B cell (primary cell): ENCODE data around the gene STAT5B. TPM values are rescaled to one million over a fixed set of nuclear protein-coding genes. Genes with fewer than 3 reads are reported as not detected.

ENCODE experiments used
- ATAC-seq: fragments of 200-7000 bp; cut with Tn5 transposase; one replicate; pipeline ENCODE4 v1.10.0; 2021; ENCODE audit warnings: low read depth, mild to moderate bottlenecking, moderate number of reproducible peaks, moderate library complexity
- CTCF ChIA-PET: fragments of 350-600 bp; sonication (Branson Sonifier 250); formaldehyde crosslinking; loops from one replicate; lab custom pipeline; 2021; ENCODE audit warnings: antibody characterized with exemption, inconsistent platforms; lab: Charles Lee
- POLR2A ChIA-PET: fragments of 350-600 bp; sonication (Branson Sonifier 250); formaldehyde crosslinking; loops from one replicate; lab custom pipeline; 2021; ENCODE audit warnings: antibody characterized with exemption; lab: Charles Lee
- DNase-seq: peaks from one replicate; pipeline ENCODE4 v3.0.0; 2013
- H2AFZ ChIP-seq: 2 replicates; pipeline ENCODE4 v1.6.1; 2012; ENCODE audit warnings: mild to moderate bottlenecking, low read depth, low read length; ENCODE audit not compliant: insufficient read depth, poor library complexity, severe bottlenecking
- H3K27ac ChIP-seq, 2 donors: 1 replicate in 1 of 2; 2 replicates in 1 of 2; pipeline ENCODE4 v1.5.1; 2012 to 2013; ENCODE audit warnings: low read length in 2 of 2, mild to moderate bottlenecking in 2 of 2, moderate library complexity in 1 of 2
- H3K27me3 ChIP-seq, 4 experiments: fragments of 200-600 bp in 1 of 4; sonication (generic) in 1 of 4; replicated peaks in 1 of 4; 1 replicate in 2 of 4; 2 replicates in 2 of 4; pipeline versions ENCODE4 v1.6.1 to v1.7.0; 2013 to 2016; ENCODE audit warnings: low read length in 3 of 4, mild to moderate bottlenecking in 2 of 4, mixed read lengths in 1 of 4, moderate library complexity in 1 of 4; ENCODE audit not compliant: insufficient read depth in 4 of 4, control insufficient read depth in 3 of 4; ENCODE audit errors: control extremely low read depth in 1 of 4
- H3K36me3 ChIP-seq, 2 experiments: replicated peaks in 1 of 2; 1 replicate in 1 of 2; 2 replicates in 1 of 2; pipeline versions ENCODE4 v1.6.1 to v1.7.1; 2013; ENCODE audit warnings: low read length in 1 of 2; ENCODE audit not compliant: insufficient read depth in 2 of 2, control insufficient read depth in 1 of 2; ENCODE audit errors: control extremely low read depth in 1 of 2, extremely low read depth in 1 of 2
- H3K4me1 ChIP-seq, 2 donors: fragments of 200-600 bp in 1 of 2; sonication (generic) in 1 of 2; 1 replicate in 1 of 2; 2 replicates in 1 of 2; pipeline versions ENCODE4 v1.5.1 to v1.6.1; 2013 to 2017; ENCODE audit warnings: low read length in 2 of 2; ENCODE audit not compliant: control insufficient read depth in 2 of 2, insufficient read depth in 2 of 2
- H3K4me2 ChIP-seq: replicated peaks from 2 replicates; pipeline ENCODE3; 2012; ENCODE audit warnings: mild to moderate bottlenecking, low read depth, low read length; ENCODE audit not compliant: poor library complexity, severe bottlenecking
- H3K4me3 ChIP-seq, 5 experiments: fragments of 200-600 bp in 1 of 5; sonication (generic) in 1 of 5; 1 replicate in 3 of 5; 2 replicates in 2 of 5; pipeline versions ENCODE4 v1.5.1 to v1.7.0; 2011 to 2016; ENCODE audit warnings: low read length in 4 of 5, mild to moderate bottlenecking in 4 of 5, low read depth in 2 of 5, control low read depth in 1 of 5, moderate library complexity in 1 of 5; ENCODE audit not compliant: insufficient read depth in 1 of 5; ENCODE audit errors: control extremely low read depth in 1 of 5, extremely low read depth in 1 of 5
- H3K79me2 ChIP-seq: fragments of 200-600 bp; sonication (generic); one replicate; pipeline ENCODE4 v1.6.0; 2016; ENCODE audit warnings: low read length; ENCODE audit not compliant: control insufficient read depth, insufficient read depth
- H3K9ac ChIP-seq: fragments of 200-600 bp; sonication (generic); 2 replicates; pipeline ENCODE4 v1.6.1; 2017; ENCODE audit warnings: mild to moderate bottlenecking, low read length, moderate library complexity
- H3K9me3 ChIP-seq, 3 donors: one replicate each; pipeline versions ENCODE4 v1.6.1 to v1.7.1; 2013; ENCODE audit warnings: low read length in 2 of 3; ENCODE audit not compliant: control insufficient read depth in 2 of 3, insufficient read depth in 1 of 3; ENCODE audit errors: control extremely low read depth in 1 of 3
- H4K20me1 ChIP-seq: 2 replicates; pipeline ENCODE4 v1.6.0; 2012; ENCODE audit warnings: mild to moderate bottlenecking, low read length; ENCODE audit not compliant: insufficient read depth, control insufficient read depth, poor library complexity, severe bottlenecking
- H3K27ac Mint-ChIP-seq: one replicate; pipeline ENCODE4 v1.8.0; 2021; ENCODE audit warnings: mixed read lengths
- H3K27me3 Mint-ChIP-seq: one replicate; pipeline ENCODE4 v1.8.0; 2021; ENCODE audit warnings: mixed read lengths
- H3K4me1 Mint-ChIP-seq: one replicate; pipeline ENCODE4 v1.8.0; 2021; ENCODE audit warnings: mixed read lengths
- H3K4me3 Mint-ChIP-seq: one replicate; pipeline ENCODE4 v1.8.0; 2021; ENCODE audit warnings: mixed read lengths
- H3K9me3 Mint-ChIP-seq: one replicate; pipeline ENCODE4 v1.8.0; 2022; ENCODE audit warnings: mixed read lengths; ENCODE audit not compliant: insufficient read depth
- CTCF ChIP-seq: fragments of 200-600 bp; IDR thresholded peaks from one replicate; pipeline ENCODE4 v1.8.0; 2022; ENCODE audit warnings: antibody characterized with exemption, mild to moderate bottlenecking
- EZH2 ChIP-seq: IDR thresholded peaks from 2 replicates; pipeline ENCODE4 v1.6.1; 2012; ENCODE audit warnings: borderline replicate concordance, low read depth, mild to moderate bottlenecking, moderate library complexity, low read length; ENCODE audit not compliant: insufficient read depth, poor library complexity, severe bottlenecking
- WGBS: methylation state at CpG from one replicate; pipeline ENCODE4 v1.1.5; 2013; ENCODE audit warnings: missing lambda C conversion rate; ENCODE audit not compliant: insufficient coverage; 5-methylcytosine and 5-hydroxymethylcytosine counted together
- intact Hi-C: fragments of 100-400 bp; cut with micrococcal nuclease; formaldehyde crosslinking; loops from one replicate; pipeline ENCODE4 v1.10.0; 2022
- polyA plus RNA-seq: library from polyadenylated mRNA; depleted of rRNA; stranded (reverse); fragments of >200 nt; gene quantifications from 2 replicates; pipeline ENCODE4 v1.2.3, GENCODE V29; 2012
- total RNA-seq, 2 donors: library from RNA; stranded (reverse); fragments of 120-200 nt in 1 of 2; gene quantifications; 1 replicate in 1 of 2; 2 replicates in 1 of 2; pipeline versions ENCODE4 v1.2.3 to v1.2.4, GENCODE V29; 2013 to 2022

The STAT5B gene
- total and polyA plus RNA-seq, 2 donors (not counting 1 experiment from before 2014, with no cell fraction given), result 70.0 to 103 TPM

- H3K4me1 Mint-ChIP-seq, result peaks cover 6% of the 10 kb centered on the region
- no peaks in the 10 kb centered on the region for H3K9me3 Mint-ChIP-seq
- DNase-seq, result no peak
- 100% methylated on average over 1 of the region's 7 CpGs for WGBS
- TF ChIP-seq CTCF, result no peak
- TF ChIP-seq EZH2, result no peak
- no peak overlapping the region for H3K27ac Mint-ChIP-seq
- Histone ChIP-seq H3K4me1 (no peaks in the 10 kb centered on the region), H3K79me2 (peaks cover 85% of the 10 kb centered on the region), H3K4me2 (no peak overlapping the region), H3K4me3 (no peak overlapping the region), H4K20me1 (peaks cover 4% of the 10 kb centered on the region), H3K36me3 (no peaks in the 10 kb centered on the region), H3K9ac (no peak overlapping the region), H3K27ac (no peak overlapping the region), H3K27me3 (no peaks in the 10 kb centered on the region), H3K9me3 (no peaks in the 10 kb centered on the region), H2AFZ (no peak overlapping the region)
- ATAC-seq, result no peak
- ChIA-PET POLR2A (no interaction called here), CTCF (interaction anchor here (1.3 to 2.2 kb wide), 3 partner anchors 11 to 14 kb away, joined by 3 to 8 read pairs (median 5); no protein-coding TSS in a partner anchor)
- H3K4me3 Mint-ChIP-seq, result no peak overlapping the region
- no peaks in the 10 kb centered on the region for H3K27me3 Mint-ChIP-seq
- intact Hi-C loops, result no loop called here
Measured at GRCh38 chr17:42236760-42237159, 39.4 kb downstream of the STAT5B start.

- H4K20me1 ChIP-seq, result peaks cover 9% of the 10 kb centered on the region
- 45% methylated on average over 2 of the region's 2 CpGs for WGBS
- no peak overlapping the region for H3K9ac ChIP-seq
- H2AFZ ChIP-seq, result no peak overlapping the region
- H3K4me1 Mint-ChIP-seq, result peaks cover 3% of the 10 kb centered on the region
- DNase-seq (no peak), ATAC-seq (no peak)
- intact Hi-C loops, result no loop called here
- no peak overlapping the region for H3K27ac ChIP-seq
- H3K9me3 ChIP-seq, result no peaks in the 10 kb centered on the region
- no peak overlapping the region for H3K4me3 ChIP-seq
- H3K79me2 ChIP-seq, result peaks cover 58% of the 10 kb centered on the region
- no peaks in the 10 kb centered on the region for H3K27me3 Mint-ChIP-seq
- H3K4me2 ChIP-seq, result no peak overlapping the region
- no peaks in the 10 kb centered on the region for H3K9me3 Mint-ChIP-seq
- no peak overlapping the region for H3K4me3 Mint-ChIP-seq
- no peaks in the 10 kb centered on the region for H3K27me3 ChIP-seq
- peaks cover 0 to 2% of the 10 kb centered on the region in 2 experiments for H3K36me3 ChIP-seq
- H3K27ac Mint-ChIP-seq, result no peak overlapping the region
- TF ChIP-seq CTCF, result no peak
- TF ChIP-seq EZH2, result no peak
- no peaks in the 10 kb centered on the region for H3K4me1 ChIP-seq
- ChIA-PET CTCF (no interaction called here), POLR2A (no interaction called here)
Measured at GRCh38 chr17:42233994-42234393, 42.2 kb downstream of the STAT5B start.
